HEK293T (cell line): ENCODE measurements around the gene C3.
"Not testable (repeated sequence)": the region's sequence is repeated elsewhere in the genome, so short reads cannot be mapped to it uniquely, and the experiment has no call there.

Source experiments
- CTCF ChIA-PET: fragments of 350-600 bp; formaldehyde crosslinking; extraction: SDS; loops from one replicate; lab custom pipeline; 2021; ENCODE audit warnings: antibody characterized with exemption, inconsistent platforms; lab: Yijun Ruan, JAX
- POLR2A ChIA-PET: fragments of 350-600 bp; formaldehyde crosslinking; extraction: SDS; loops from one replicate; lab custom pipeline; 2020; ENCODE audit warnings: antibody characterized with exemption, inconsistent platforms; lab: Yijun Ruan, JAX
- DNase-seq: peaks from one replicate; pipeline ENCODE4 v3.0.0; 2012; ENCODE audit warnings: mixed read lengths; ENCODE audit errors: extremely low spot score
- ARNT ChIP-seq: fragments of 450-650 bp; IDR thresholded peaks from 2 replicates; pipeline ENCODE4 v1.6.1; 2017; ENCODE audit warnings: mild to moderate bottlenecking
- BHLHE40 ChIP-seq: fragments of 450-650 bp; IDR thresholded peaks from 2 replicates; pipeline ENCODE4 v1.6.1; 2016; ENCODE audit warnings: mild to moderate bottlenecking, moderate library complexity, borderline replicate concordance
- CTBP1 ChIP-seq: fragments of 450-650 bp; IDR thresholded peaks from 2 replicates; pipeline ENCODE4 v1.6.1; 2016; ENCODE audit warnings: borderline replicate concordance
- ELF4 ChIP-seq: fragments of 450-650 bp; IDR thresholded peaks from 2 replicates; pipeline ENCODE4 v1.6.1; 2017; ENCODE audit warnings: antibody characterized with exemption
- FOXA1 ChIP-seq: fragments of 450-650 bp; IDR thresholded peaks from 2 replicates; pipeline ENCODE4 v1.6.1; 2016; ENCODE audit warnings: mild to moderate bottlenecking
- FOXK2 ChIP-seq: fragments of 450-650 bp; IDR thresholded peaks from 2 replicates; pipeline ENCODE4 v1.6.1; 2016; ENCODE audit warnings: mild to moderate bottlenecking
- FOXM1 ChIP-seq: fragments of 450-650 bp; IDR thresholded peaks from 2 replicates; pipeline ENCODE4 v1.6.1; 2017; ENCODE audit warnings: mild to moderate bottlenecking, borderline replicate concordance
- HDGF ChIP-seq: fragments of 450-650 bp; IDR thresholded peaks from 2 replicates; pipeline ENCODE4 v1.6.1; 2017; ENCODE audit warnings: antibody characterized with exemption, borderline replicate concordance
- L3MBTL2 ChIP-seq: fragments of 450-650 bp; conservative IDR thresholded peaks from 2 replicates; pipeline ENCODE4 v1.6.1; 2016; ENCODE audit warnings: mild to moderate bottlenecking
- LEF1 ChIP-seq: fragments of 450-650 bp; IDR thresholded peaks from 2 replicates; pipeline ENCODE4 v1.6.1; 2017; ENCODE audit warnings: mild to moderate bottlenecking, borderline replicate concordance
- NFRKB ChIP-seq: fragments of 450-650 bp; IDR thresholded peaks from 2 replicates; pipeline ENCODE4 v1.6.1; 2016; ENCODE audit warnings: mild to moderate bottlenecking, moderate library complexity
- SP1 ChIP-seq: fragments of 450-650 bp; IDR thresholded peaks from 2 replicates; pipeline ENCODE4 v1.6.1; 2017
- SUZ12 ChIP-seq: fragments of 450-650 bp; IDR thresholded peaks from 2 replicates; pipeline ENCODE4 v1.6.1; 2016; ENCODE audit warnings: mild to moderate bottlenecking
- TARDBP ChIP-seq: fragments of 450-650 bp; IDR thresholded peaks from 2 replicates; pipeline ENCODE4 v1.6.1; 2016
- ZNF384 ChIP-seq: fragments of 450-650 bp; IDR thresholded peaks from 2 replicates; pipeline ENCODE4 v1.6.1; 2016
- TF ChIP-seq, protein P1 (sequence below): fragments of 450-650 bp; IDR thresholded peaks from 2 replicates; pipeline ENCODE4 v1.6.1; 2016

C3 gene

GRCh38 chr19:6765738-6766356 lies 45.4 kb upstream of the C3 start:
- TF ChIP-seq ARNT (no peak), TARDBP (no peak), NFRKB (no peak), LEF1 (no peak), ELF4 (no peak), FOXM1 (no peak), FOXA1 (no peak), SUZ12 (no peak), BHLHE40 (no peak), L3MBTL2 (no peak)
- TF ChIP-seq, protein P1, sequence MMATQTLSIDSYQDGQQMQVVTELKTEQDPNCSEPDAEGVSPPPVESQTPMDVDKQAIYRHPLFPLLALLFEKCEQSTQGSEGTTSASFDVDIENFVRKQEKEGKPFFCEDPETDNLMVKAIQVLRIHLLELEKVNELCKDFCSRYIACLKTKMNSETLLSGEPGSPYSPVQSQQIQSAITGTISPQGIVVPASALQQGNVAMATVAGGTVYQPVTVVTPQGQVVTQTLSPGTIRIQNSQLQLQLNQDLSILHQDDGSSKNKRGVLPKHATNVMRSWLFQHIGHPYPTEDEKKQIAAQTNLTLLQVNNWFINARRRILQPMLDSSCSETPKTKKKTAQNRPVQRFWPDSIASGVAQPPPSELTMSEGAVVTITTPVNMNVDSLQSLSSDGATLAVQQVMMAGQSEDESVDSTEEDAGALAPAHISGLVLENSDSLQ: no peak
- CTCF ChIA-PET: no interaction called here
- POLR2A ChIA-PET: no interaction called here
- DNase-seq: no peak

GRCh38 chr19:6762253-6762797 lies 41.9 kb upstream of the C3 start:
- DNase-seq, CTCF ChIA-PET, POLR2A ChIA-PET: not testable (repeated sequence)
- TF ChIP-seq ZNF384: peak; percentile 49; the same call in 1 of the 2 replicates

- TF ChIP-seq CTBP1 (no peak), BHLHE40 (no peak)
- TF ChIP-seq, protein P1: peak; percentile 95
- POLR2A ChIA-PET: no interaction called here
- CTCF ChIA-PET: no interaction called here
- DNase-seq: peak; percentile 55
Observed at GRCh38 chr19:6761053-6761676, 40.7 kb upstream of the C3 start.

GRCh38 chr19:6760606-6761005 lies 40.2 kb upstream of the C3 start:
- POLR2A ChIA-PET: no interaction called here
- CTCF ChIA-PET: no interaction called here

DNA sequence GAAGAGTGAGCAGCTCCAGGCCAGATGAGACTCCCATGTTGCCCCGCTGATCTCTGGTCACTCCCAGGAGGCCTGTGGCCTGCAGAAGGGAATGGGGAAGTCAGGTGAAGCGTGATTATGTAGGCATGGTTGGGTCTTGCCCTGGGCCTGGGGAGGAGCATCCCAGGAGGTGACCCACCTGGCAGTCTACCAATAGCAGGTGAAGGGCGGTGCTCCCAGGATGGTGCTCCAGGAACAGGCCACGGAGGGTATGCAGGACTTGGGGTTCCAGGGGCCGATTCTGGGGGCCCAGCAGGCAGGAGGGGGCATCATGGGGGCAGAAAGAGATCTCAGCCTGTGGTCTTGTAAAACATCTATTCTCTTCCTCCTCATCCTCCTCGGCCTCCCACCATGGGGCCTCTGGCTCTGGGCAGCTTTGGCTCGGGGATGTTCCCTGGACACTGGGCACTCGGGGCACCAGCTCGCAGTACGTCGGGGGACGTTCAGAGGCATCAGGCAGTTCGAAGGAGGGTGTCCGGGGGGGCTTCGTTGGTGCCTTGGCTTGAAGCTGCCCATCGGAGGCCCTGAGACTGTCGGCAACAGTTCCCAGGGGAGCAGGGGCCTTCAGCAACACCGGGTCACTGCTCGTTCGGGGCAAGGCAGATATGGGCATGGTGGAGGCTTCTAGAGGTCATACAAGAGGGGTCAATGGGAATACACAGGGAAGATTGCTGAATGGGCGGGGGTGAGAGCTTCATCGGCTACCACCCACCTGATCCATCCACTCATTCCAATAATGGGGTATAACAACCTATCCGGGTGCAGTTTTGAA lies 34.4 kb upstream of the C3 start:
- POLR2A ChIA-PET: no interaction called here
- no peak for TF ChIP-seq NFRKB
- no peak for TF ChIP-seq FOXM1
- no peak for DNase-seq
- CTCF ChIA-PET: no interaction called here

More at GRCh38 chr19:6760606-6761005, 40.2 kb upstream of the C3 start:
- TF ChIP-seq ARNT (no peak), HDGF (no peak), LEF1 (no peak), CTBP1 (no peak), FOXA1 (no peak), FOXK2 (no peak), ZNF384 (no peak), TARDBP (no peak), FOXM1 (no peak), NFRKB (no peak), BHLHE40 (no peak), SUZ12 (no peak), ELF4 (no peak), SP1 (no peak), L3MBTL2 (no peak)
- TF ChIP-seq, protein P1: no peak
- no peak for DNase-seq

DNA sequence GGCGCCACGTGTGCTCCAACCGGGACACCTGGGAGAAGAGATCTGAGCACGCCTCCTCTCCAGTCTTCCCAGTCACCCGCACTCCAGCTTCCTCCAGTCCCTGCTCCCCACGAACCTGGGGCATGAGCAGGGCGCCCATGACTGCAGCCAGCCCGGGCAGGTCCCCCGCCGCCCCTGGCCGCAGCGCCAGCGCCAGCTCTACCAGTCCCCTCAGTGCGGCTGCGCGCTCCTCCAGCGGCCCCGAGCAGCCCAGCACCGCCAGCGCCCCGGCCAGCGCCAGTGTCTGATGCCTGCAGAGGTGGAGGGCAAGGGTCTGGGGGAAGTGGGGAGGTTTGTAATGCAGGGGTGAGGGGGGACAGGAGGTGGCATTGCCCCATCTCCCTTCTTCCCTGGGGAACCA lies 33.7 kb upstream of the C3 start:
- TF ChIP-seq TARDBP (no peak), NFRKB (no peak), L3MBTL2 (no peak), FOXK2 (no peak), FOXA1 (no peak), ZNF384 (no peak), FOXM1 (no peak)
- CTCF ChIA-PET: no interaction called here
- no peak for DNase-seq
- POLR2A ChIA-PET: no interaction called here
